GM12891 (cell line): ENCODE results near the gene STARD13.

ENCODE experiments used
- POLR2A ChIP-seq: IDR thresholded peaks from 2 replicates; pipeline ENCODE4 v1.6.1; 2011; ENCODE audit warnings: low read depth, low read length, control low read depth
- POU2F2 ChIP-seq: IDR thresholded peaks from 2 replicates; pipeline ENCODE4 v1.6.1; 2011; ENCODE audit warnings: low read depth, mild to moderate bottlenecking, control low read depth, low read length, moderate library complexity

GRCh38 chr13:33058776-33059327, 226.7 kb downstream of the STARD13 start:
- no peak for TF ChIP-seq POU2F2
- no peak for TF ChIP-seq POLR2A
